K562 (cell line): ENCODE results near the gene NSRP1. TPM values are rescaled to one million over a fixed set of nuclear protein-coding genes. Genes with fewer than 3 reads are reported as not detected.

Experiments used
- ATAC-seq: fragments of 200-7000 bp; cut with Tn5 transposase; 3 replicates; pipeline ENCODE4 v1.9.1; 2020; ENCODE audit warnings: moderate library complexity
- BruUV-seq: library from RNA; stranded (reverse); fragments of 400-500 nt; replicated peaks from 2 replicates; lab custom pipeline; 2021; lab: Mats Ljungman, UMichigan
- CTCF ChIA-PET: fragments of 300-600 bp; formaldehyde crosslinking; extraction: SDS; loops from one replicate; lab custom pipeline; 2021; ENCODE audit warnings: low intra/inter-chr PET ratio; lab: Yijun Ruan, JAX
- POLR2A ChIA-PET: fragments of 300-600, 350-650 bp; sonication (Branson Sonifier 250); formaldehyde crosslinking; extraction: SDS; loops from one replicate; lab custom pipeline; 2021; ENCODE audit warnings: antibody characterized with exemption, inconsistent platforms; lab: Yijun Ruan, JAX
- DNase-seq, 4 experiments: peaks; one replicate each; pipeline versions ENCODE4 v3.0.0 to v3.0.0-alpha.2; 2011 to 2018; ENCODE audit warnings: low spot score in 3 of 4, mixed read lengths in 3 of 4; ENCODE audit errors: extremely low read depth in 1 of 4
- FAIRE-seq: peaks from 2 replicates; lab custom pipeline; 2011; peaks lifted over from hg19 to GRCh38; lab: Jason Lieb, UNC
- H2AFZ ChIP-seq: 2 replicates; pipeline ENCODE4 v1.6.0; 2011; ENCODE audit warnings: low read depth, low read length, control low read depth, inconsistent platforms
- H3K27ac ChIP-seq: fragments of 200-600 bp; 3 replicates; pipeline ENCODE4 v1.8.0; 2011; ENCODE audit warnings: low read depth, mild to moderate bottlenecking, control low read depth, inconsistent platforms, low read length, moderate library complexity, mixed read lengths; ENCODE audit errors: extremely low read depth
- H3K27me3 ChIP-seq, 2 experiments: fragments of 300-600 bp in 1 of 2; 2 replicates in 1 of 2; 3 replicates in 1 of 2; pipeline versions ENCODE4 v1.6.0 to v1.8.0; 2011; ENCODE audit warnings: inconsistent platforms in 2 of 2, low read length in 2 of 2, mild to moderate bottlenecking in 1 of 2, mixed read lengths in 1 of 2, moderate library complexity in 1 of 2; ENCODE audit not compliant: control insufficient read depth in 2 of 2, insufficient read depth in 2 of 2
- H3K36me3 ChIP-seq: fragments of 300-600 bp; 3 replicates; pipeline ENCODE4 v1.8.0; 2011; ENCODE audit warnings: mild to moderate bottlenecking, low read length, inconsistent platforms; ENCODE audit not compliant: control insufficient read depth, insufficient read depth
- H3K4me1 ChIP-seq, 2 experiments: fragments of 200-600 bp in 1 of 2; replicated peaks in 1 of 2; 2 replicates in 1 of 2; 3 replicates in 1 of 2; pipeline versions ENCODE4 v1.5.1 to v1.8.0; 2011; ENCODE audit warnings: inconsistent platforms in 2 of 2, low read length in 2 of 2, mild to moderate bottlenecking in 1 of 2, mixed read lengths in 1 of 2, moderate library complexity in 1 of 2; ENCODE audit not compliant: control insufficient read depth in 2 of 2, insufficient read depth in 2 of 2
- H3K4me2 ChIP-seq: 2 replicates; pipeline ENCODE4 v1.6.1; 2011; ENCODE audit warnings: low read length, control low read depth, inconsistent platforms, mixed read lengths; ENCODE audit not compliant: insufficient read depth
- H3K4me3 ChIP-seq: fragments of 200-600 bp; sonication (generic), shearing (Covaris generic); 2 replicates; pipeline ENCODE4 v1.5.1; 2016; ENCODE audit warnings: control low read depth, inconsistent platforms
- H3K79me2 ChIP-seq: fragments of 200-600 bp; 3 replicates; pipeline ENCODE4 v1.8.0; 2011; ENCODE audit warnings: low read length, inconsistent platforms; ENCODE audit not compliant: control insufficient read depth, insufficient read depth
- H3K9ac ChIP-seq, 2 experiments: 2 replicates each; pipeline versions ENCODE4 v1.6.0 to v1.6.1; 2011; ENCODE audit warnings: low read depth in 2 of 2, low read length in 2 of 2, control low read depth in 1 of 2, inconsistent platforms in 1 of 2, mild to moderate bottlenecking in 1 of 2, mixed read lengths in 1 of 2; ENCODE audit not compliant: insufficient read depth in 1 of 2
- H3K9me1 ChIP-seq: one replicate; pipeline ENCODE4 v1.6.0; 2011; ENCODE audit warnings: inconsistent platforms, mild to moderate bottlenecking, low read length, moderate library complexity; ENCODE audit not compliant: control insufficient read depth, insufficient read depth
- H3K9me3 ChIP-seq: replicated peaks from 2 replicates; pipeline ENCODE4 v1.5.1; 2011; ENCODE audit warnings: low read depth, low read length, inconsistent platforms; ENCODE audit not compliant: control insufficient read depth, insufficient read depth
- H4K20me1 ChIP-seq: replicated peaks from 2 replicates; pipeline ENCODE4 v1.6.1; 2011; ENCODE audit warnings: low read length, inconsistent platforms, mixed read lengths; ENCODE audit not compliant: control insufficient read depth, insufficient read depth
- ARNT ChIP-seq, 2 experiments: fragments of 450-650 bp; IDR thresholded peaks; 2 replicates each; pipeline ENCODE4 v1.6.1; 2016; ENCODE audit warnings: mild to moderate bottlenecking in 1 of 2
- ATF6 ChIP-seq: sonication (generic); formaldehyde crosslinking; IDR thresholded peaks from 2 replicates; pipeline ENCODE4 v1.4.0; 2020; ENCODE audit warnings: mild to moderate bottlenecking, missing genetic modification reagents
- HDGF ChIP-seq: fragments of 450-650 bp; IDR thresholded peaks from 2 replicates; pipeline ENCODE4 v1.6.1; 2016
- MIER1 ChIP-seq: fragments of 450-650 bp; IDR thresholded peaks from 2 replicates; pipeline ENCODE4 v1.6.1; 2016; ENCODE audit warnings: antibody characterized with exemption, mild to moderate bottlenecking, low read depth
- NFRKB ChIP-seq: fragments of 450-650 bp; IDR thresholded peaks from 2 replicates; pipeline ENCODE4 v1.6.1; 2016; ENCODE audit warnings: low read depth
- POLR2B ChIP-seq: fragments of 450-650 bp; IDR thresholded peaks from 2 replicates; pipeline ENCODE4 v1.6.1; 2018; ENCODE audit warnings: low read depth; ENCODE audit not compliant: partially characterized antibody
- SRSF3 ChIP-seq: fragments of 200-400 bp; formaldehyde crosslinking; IDR thresholded peaks from 2 replicates; pipeline ENCODE4 v1.6.1; 2016; ENCODE audit warnings: mild to moderate bottlenecking, low read length, moderate library complexity; ENCODE audit not compliant: insufficient read depth
- ZNF3 ChIP-seq: fragments of 250-450 bp; sonication (Bioruptor Pico); IDR thresholded peaks from 2 replicates; pipeline ENCODE4 v1.5.0; 2021; ENCODE audit warnings: mild to moderate bottlenecking, moderate library complexity
- WGBS: fragments of 100-300 bp; shearing (Covaris generic); methylation state at CpG from one replicate; pipeline ENCODE4 v1.1.6; 2016; ENCODE audit warnings: low coverage, mixed read lengths; ENCODE audit not compliant: insufficient coverage; ENCODE audit errors: missing lambda C conversion rate; 5-methylcytosine and 5-hydroxymethylcytosine counted together
- in situ Hi-C: fragments of 300-500 bp; cut with MboI; formaldehyde crosslinking; loops from 4 replicates; pipeline ENCODE4 v1.15.0; 2018; ENCODE audit warnings: inconsistent platforms, mixed read lengths
- intact Hi-C: fragments of 100-400 bp; cut with micrococcal nuclease; formaldehyde crosslinking; loops from 2 replicates; pipeline ENCODE4 v1.14.2; 2022
- polyA plus RNA-seq, 8 experiments: library from polyadenylated mRNA; depleted of rRNA in 4 of 8; stranded (reverse) in 5 of 8; unstranded in 3 of 8; fragments of >200 nt; fragmentation: Nextera tagmentation in 2 of 8; fragmentation: Illumina TruSeq in 1 of 8; extraction: Ambion mirVana in 2 of 8; extraction: Trizol in 1 of 8; gene quantifications; 2 replicates each; pipeline versions ENCODE4 v1.2.1 to v1.2.3, GENCODE V29; 2011 to 2014; ENCODE audit warnings: inconsistent platforms in 1 of 8, missing spikeins in 1 of 8
- total RNA-seq, 7 experiments: library from RNA; depleted of rRNA in 6 of 7; stranded (reverse); fragments of >200 nt in 6 of 7; fragmentation: Illumina TruSeq in 2 of 7; extraction: Trizol in 2 of 7; gene quantifications; 2 replicates each; pipeline versions ENCODE4 v1.2.1 to v1.2.3, GENCODE V29; 2011 to 2021; ENCODE audit warnings: low replicate concordance in 1 of 7
- TF ChIP-seq, protein P1 (sequence below), 2 experiments: fragments of 450-650 bp; formaldehyde crosslinking in 1 of 2; IDR thresholded peaks; 2 replicates each; pipeline versions ENCODE4 v1.4.0 to v1.6.1; 2014 to 2020; ENCODE audit warnings: mild to moderate bottlenecking in 2 of 2, borderline replicate concordance in 1 of 2, low read depth in 1 of 2

NSRP1 gene
- total and polyA plus RNA-seq, 9 of the 15 experiments (the other 6 are each of a cell fraction or from before 2014, with no cell fraction given), result 18.4 to 68.6 (median 32.7) TPM

- TF ChIP-seq SRSF3 (no peak), ZNF3 (CRISPR knock-in tag) (no peak), POLR2B (no peak), HDGF (no peak), MIER1 (no peak)
- TF ChIP-seq, all 486 proteins: peak for 5
Observed at GRCh38 chr17:30092886-30093285, 23.7 kb upstream of the NSRP1 start (continued).

- H2AFZ ChIP-seq, result peak overlapping the region; percentile 42; the same call in 1 of the 2 replicates
- no peak for TF ChIP-seq ATF6 (CRISPR knock-in tag)
- TF ChIP-seq, protein P1, sequence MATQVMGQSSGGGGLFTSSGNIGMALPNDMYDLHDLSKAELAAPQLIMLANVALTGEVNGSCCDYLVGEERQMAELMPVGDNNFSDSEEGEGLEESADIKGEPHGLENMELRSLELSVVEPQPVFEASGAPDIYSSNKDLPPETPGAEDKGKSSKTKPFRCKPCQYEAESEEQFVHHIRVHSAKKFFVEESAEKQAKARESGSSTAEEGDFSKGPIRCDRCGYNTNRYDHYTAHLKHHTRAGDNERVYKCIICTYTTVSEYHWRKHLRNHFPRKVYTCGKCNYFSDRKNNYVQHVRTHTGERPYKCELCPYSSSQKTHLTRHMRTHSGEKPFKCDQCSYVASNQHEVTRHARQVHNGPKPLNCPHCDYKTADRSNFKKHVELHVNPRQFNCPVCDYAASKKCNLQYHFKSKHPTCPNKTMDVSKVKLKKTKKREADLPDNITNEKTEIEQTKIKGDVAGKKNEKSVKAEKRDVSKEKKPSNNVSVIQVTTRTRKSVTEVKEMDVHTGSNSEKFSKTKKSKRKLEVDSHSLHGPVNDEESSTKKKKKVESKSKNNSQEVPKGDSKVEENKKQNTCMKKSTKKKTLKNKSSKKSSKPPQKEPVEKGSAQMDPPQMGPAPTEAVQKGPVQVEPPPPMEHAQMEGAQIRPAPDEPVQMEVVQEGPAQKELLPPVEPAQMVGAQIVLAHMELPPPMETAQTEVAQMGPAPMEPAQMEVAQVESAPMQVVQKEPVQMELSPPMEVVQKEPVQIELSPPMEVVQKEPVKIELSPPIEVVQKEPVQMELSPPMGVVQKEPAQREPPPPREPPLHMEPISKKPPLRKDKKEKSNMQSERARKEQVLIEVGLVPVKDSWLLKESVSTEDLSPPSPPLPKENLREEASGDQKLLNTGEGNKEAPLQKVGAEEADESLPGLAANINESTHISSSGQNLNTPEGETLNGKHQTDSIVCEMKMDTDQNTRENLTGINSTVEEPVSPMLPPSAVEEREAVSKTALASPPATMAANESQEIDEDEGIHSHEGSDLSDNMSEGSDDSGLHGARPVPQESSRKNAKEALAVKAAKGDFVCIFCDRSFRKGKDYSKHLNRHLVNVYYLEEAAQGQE (IDR thresholded peaks at IDR 0.05; ENCODE audit: borderline replicate concordance), result peak; percentile 76; the same call in 1 of the 2 replicates
- TF ChIP-seq, protein P1 (CRISPR knock-in tag; IDR thresholded peaks at IDR 0.05; ENCODE audit: low read depth), result no peak
- no peak for TF ChIP-seq NFRKB
- TF ChIP-seq ARNT (IDR thresholded peaks at IDR 0.05), result no peak
Observed at GRCh38 chr17:30093463-30094147, 23.0 kb upstream of the NSRP1 start.

More at GRCh38 chr17:30093463-30094147, 23.0 kb upstream of the NSRP1 start:
- POLR2A ChIA-PET, result interaction anchor here (1.0 to 1.4 kb wide), 3 partner anchors 11 to 475 kb away, joined by 3 to 4 read pairs (median 4); partner anchors contain the start of gene NSRP1
- FAIRE-seq (peak; percentile 83), ATAC-seq (peak; percentile 92), DNase-seq (peak; percentile 75 to 79 (median 78))
- Histone ChIP-seq H3K36me3 (no peaks in the 10 kb centered on the region), H3K27me3 (peaks cover 15 to 20% of the 10 kb centered on the region in 2 experiments), H3K4me3 (no peak overlapping the region), H3K9me1 (no peaks in the 10 kb centered on the region), H4K20me1 (no peaks in the 10 kb centered on the region), H3K27ac (no peak overlapping the region), H3K4me2 (no peak overlapping the region), H3K9ac (no peak overlapping the region), H3K4me1 (peaks cover 0 to 9% of the 10 kb centered on the region in 2 experiments; a peak in 3 of 5 replicates), H3K9me3 (no peaks in the 10 kb centered on the region), H3K79me2 (no peaks in the 10 kb centered on the region)
- 14% methylated on average over 12 of the region's 12 CpGs for WGBS
- no TSS peak for BruUV-seq
- CTCF ChIA-PET, result interaction anchor here (0.8 to 2.0 kb wide), 8 partner anchors 66 to 970 kb away, joined by 3 to 19 read pairs (median 6); no protein-coding TSS in a partner anchor
- in situ Hi-C loops, result no loop called here
- intact Hi-C loops, result loop anchor here (1.0 to 5.0 kb wide), 3 partner anchors 67 to 455 kb away; no protein-coding TSS in a partner anchor
